HG02885 (cell line): Measurements from ENCODE around the gene CDH24.
A peak's percentile ranks its signal among the peaks of the same experiment; 100 is the strongest.

Source experiments
- ATAC-seq: cut with Tn5 transposase; IDR thresholded peaks from one replicate; pipeline ENCODE4 v1.9.1; 2021; ENCODE audit warnings: mild to moderate bottlenecking; ENCODE audit not compliant: unreplicated experiment, poor library complexity

CDH24 gene

GRCh38 chr14:23056956-23057756 is at the start of gene CDH24:
TSS of gene CDH24 (minus strand) at chr14:23057520. CDS start at chr14:23055733, 1,787 bp downstream.
- ATAC-seq, result peak; percentile 63

DNA sequence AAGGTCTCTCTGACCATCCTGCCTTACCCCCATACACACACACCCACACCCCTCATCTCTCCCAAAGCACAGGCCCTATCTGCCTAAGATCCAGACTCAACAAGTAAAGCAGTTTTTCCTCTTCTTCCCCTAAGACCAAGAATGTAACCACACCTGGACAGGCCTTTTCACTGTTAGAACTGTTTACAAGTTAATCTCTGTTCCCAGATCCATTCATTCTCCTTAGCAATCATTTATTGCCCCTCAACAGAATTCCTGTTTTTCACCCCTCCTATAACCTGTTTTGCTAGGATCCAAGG is 49.4 kb upstream of the CDH24 start:
- no peak for ATAC-seq

- ATAC-seq, result no peak
Measured at GRCh38 chr14:23105348-23105824, 48.1 kb upstream of the CDH24 start.

DNA sequence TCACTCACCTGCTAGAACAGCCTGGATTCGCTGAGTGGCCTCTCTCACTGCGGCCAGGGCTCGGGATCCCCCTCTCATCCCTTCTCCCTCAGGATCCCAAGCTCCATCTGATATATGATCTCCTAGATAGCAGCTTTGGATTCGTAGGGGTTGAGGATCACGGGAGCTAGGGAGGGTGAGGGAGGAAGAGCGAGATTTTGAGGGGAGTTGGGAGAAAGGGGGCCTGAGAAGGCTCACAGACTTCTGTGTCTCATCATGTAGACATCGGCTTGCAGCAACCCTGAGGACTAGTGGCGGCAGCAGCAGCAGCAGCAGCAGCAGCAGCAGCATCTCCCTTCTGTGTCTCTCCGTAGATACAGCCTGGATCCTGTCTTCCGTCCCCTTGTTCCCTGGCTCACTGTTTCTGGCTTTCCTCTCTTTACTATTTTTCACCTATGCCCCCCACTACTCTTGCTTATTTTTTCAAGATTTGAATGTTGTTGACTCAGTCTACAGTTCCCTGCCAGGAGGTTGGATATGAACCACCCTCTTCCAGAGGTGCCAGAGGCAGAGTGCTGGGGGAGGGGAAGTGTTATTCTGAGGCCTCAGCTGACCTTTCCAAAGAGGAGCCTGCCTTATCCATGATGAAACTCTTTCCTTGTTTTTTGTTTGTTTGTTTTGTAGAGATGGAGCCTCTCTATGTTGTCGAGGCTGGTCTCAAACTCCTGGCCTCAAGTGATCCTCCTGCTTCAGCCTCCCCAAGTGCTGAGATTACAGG is 47.4 kb upstream of the CDH24 start, which contains the start of gene CIROP:
TSS of gene CIROP (minus strand) at position 399 of the 757 bp plus-strand sequence. CDS start at position 330, 69 bp downstream.
- ATAC-seq, result no peak

DNA sequence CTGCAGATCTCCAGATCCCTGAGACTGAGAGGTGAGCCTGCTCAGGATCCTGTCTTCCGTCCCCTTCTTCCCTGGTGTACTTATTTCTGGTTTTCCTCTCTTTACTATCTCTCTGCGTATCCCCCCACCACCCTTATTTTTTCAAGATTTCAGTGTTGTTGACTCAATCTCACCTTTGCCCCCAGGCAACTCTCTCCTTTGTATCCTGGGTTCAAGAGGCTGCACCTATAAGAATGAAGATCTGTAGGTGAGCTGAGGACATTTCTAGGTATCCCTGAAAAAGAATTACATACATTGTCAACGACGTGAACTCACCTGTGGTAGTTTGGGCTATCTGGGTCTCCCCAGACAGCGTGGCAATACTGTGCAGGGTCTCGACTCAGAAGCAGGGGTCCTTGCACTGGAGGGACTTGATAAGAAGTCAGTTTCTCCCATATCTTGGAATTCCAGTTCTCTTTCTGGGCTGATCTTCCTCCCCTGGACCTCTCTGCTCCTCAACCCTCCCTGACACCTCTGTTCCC is 46.8 kb upstream of the CDH24 start:
- no peak for ATAC-seq

- no peak for ATAC-seq
Measured at GRCh38 chr14:23103581-23103980, 46.3 kb upstream of the CDH24 start.

GRCh38 chr14:23102801-23103200 is 45.5 kb upstream of the CDH24 start:
- ATAC-seq, result no peak

DNA sequence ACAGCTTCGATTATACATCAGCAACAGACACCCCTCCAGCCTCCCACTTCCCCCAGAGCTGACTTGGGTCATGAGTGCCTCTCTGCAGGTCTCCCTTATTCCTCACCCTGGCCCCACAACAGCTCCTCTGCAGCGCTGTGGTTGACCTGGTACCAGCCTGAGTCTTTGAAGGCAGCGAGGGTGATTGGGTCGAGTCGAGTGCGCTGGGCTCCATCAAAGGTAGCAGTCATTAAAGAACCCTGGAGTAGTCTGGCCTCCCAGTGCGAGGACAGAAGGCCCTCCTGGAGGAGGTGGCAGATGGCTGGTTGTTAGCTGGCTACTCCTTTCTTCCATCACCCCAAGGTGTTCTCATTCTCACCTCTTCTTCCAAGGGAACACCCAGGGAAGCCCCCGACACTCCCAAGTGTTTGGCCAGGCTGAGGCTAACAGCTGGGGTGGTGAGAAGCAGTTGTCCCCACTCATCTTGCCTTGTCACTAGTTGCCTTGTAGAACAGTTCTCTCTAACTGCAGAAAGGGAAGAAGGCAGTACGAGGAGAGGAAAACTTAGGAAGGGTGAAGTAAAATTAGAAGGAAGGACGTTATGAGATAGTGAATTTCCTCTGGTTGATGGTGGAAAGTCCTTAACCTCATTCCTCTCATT is 44.8 kb upstream of the CDH24 start:
- no peak for ATAC-seq

DNA sequence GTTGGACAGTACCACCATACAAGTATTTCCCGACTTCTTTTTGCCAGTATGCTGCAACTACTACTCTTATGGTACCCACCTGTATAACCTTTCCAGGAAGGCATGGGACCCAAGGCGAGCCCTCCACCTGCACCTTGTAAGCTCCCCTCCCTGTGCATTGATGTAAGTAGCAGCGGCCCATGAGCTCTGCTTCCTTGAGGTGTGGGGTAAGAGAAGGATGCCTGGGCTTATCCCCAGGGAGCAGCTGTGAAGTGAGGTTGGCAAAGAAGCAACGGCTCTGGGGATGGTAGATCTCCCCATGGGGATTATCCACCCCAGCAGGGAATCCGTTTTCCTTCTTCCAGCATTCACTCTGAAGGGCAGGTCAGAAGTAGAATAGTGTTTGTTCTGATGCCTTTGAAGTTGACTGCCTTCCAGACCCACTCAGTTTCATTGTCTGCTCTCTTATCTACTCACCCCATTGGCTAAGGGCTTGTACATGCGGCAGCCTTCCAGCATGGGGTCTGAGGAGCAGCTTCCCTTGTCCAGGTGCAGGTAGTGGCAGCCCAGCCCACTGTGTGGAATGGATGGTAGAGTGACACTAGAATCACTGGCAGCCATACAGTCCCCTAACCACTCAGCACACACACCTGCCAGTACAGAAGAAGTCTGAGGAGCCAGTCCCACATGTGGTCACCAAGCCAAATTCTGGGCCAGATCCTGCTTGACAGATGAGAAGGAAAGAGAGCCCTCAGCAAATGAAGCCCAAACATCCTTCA is 44.1 kb upstream of the CDH24 start:
- no peak for ATAC-seq

DNA sequence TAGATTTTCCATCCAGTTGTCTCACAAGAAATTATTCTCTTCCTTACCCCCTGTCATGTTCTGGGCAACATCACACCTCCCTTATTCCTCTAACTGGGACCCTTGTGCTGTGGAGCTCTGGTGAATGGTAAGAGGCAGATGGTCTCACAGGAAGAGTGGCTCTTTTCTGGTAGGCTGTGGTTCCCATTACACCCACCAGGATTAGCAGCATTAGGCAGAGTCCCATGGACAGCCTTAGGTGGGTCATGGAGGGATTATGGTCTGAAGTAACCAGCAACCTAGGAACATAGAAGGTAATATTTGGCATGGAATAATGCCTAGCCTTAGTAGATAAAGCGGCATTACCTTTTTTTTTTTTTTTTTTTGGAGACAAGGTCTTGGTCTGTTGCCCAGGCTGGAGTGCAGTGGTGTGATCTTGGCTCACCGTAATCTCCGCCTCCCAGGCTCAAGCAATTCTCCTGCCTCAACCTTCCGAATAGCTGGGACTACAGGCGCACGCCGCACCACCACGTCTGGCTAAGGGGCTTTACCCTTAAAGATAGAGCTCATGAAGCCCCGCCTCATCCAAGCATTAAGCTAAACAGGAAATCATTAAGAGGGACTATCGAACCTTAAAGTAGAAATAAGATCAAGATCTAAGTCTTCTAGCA is 42.0 kb upstream of the CDH24 start:
- no peak for ATAC-seq

DNA sequence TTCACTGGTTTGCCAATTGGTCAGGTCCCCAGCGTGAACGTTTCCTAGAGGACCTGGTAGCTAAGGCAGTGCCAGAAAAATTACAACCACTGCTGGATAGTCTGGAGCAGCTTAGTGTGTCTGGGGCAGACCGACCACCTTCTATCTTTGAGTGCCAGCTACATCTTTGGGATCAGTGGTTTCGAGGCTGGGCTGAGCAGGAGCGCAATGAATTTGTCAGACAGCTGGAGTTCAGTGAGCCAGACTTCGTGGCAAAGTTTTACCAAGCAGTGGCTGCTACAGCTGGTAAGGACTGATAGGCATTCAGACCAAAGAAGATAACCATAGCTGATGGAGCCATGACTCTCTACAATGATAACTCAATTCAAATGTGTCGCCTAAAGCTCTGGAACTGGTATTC is 40.5 kb upstream of the CDH24 start:
- ATAC-seq, result no peak

- ATAC-seq, result peak; percentile 91
Measured at GRCh38 chr14:23095196-23096108, 38.1 kb upstream of the CDH24 start, which contains the start of gene C14orf119. TSS of gene C14orf119 (plus strand) at chr14:23095505. CDS start at chr14:23097659, 2,154 bp downstream.

DNA sequence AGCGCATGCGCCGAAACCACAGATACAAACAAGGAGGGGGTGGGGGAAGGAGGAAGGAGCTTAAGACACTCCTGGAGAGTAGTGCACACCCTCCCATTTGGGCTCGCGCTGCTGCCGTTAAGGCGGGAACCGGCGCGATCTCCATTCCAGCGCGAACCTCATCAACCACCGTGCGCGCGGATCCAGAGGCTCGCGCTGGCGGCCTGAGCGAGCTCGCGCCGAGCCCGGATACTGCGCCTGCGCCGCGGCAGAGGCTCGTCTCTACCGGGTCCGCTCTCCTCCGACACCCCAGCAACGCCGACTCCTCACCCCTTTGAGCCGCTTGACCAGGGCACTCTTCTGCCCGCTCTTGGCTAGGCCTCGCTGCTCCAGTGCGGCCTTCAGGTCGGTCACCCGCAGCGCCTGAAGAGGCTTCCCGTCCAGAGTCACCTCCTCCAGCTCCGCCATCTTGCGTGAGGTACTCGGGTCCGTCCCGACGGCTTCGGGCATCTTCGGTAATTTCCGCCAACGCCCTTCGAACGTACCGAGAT is 37.4 kb upstream of the CDH24 start, which contains the start of gene ACIN1:
TSS of gene ACIN1 (minus strand) at position 471 of the 530 bp plus-strand sequence. CDS start at position 447, 24 bp downstream.
- ATAC-seq, result peak; percentile 35

DNA sequence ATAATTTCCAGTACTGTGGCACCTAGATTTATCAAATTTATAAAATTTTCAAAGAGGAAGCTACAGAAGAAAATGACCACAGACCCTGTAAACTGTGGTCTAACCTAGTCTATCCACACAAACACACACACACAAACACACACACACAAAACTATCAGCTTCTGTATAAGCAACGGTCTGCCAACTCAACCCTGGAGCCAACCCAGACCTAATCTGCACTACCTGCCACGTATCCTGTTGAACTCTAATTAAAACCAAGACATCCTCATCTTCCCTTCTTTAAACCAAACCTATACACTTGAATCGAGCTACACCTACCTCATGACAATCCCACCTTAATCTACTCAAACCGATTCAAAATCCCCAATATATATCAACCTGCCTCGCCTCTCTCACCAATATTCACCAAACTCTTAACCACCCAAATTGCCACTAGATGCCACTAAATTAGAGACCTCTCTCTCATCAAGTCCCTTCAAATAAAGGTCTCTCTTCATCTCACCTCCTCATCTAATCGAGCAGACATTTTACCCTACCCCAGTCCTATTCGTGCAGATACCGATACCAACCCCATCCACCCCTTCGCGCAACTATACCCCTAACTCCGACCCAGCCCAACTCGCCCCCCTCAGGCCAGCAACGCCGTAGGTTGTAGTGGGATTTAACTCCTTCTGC is 36.8 kb upstream of the CDH24 start:
- no peak for ATAC-seq

DNA sequence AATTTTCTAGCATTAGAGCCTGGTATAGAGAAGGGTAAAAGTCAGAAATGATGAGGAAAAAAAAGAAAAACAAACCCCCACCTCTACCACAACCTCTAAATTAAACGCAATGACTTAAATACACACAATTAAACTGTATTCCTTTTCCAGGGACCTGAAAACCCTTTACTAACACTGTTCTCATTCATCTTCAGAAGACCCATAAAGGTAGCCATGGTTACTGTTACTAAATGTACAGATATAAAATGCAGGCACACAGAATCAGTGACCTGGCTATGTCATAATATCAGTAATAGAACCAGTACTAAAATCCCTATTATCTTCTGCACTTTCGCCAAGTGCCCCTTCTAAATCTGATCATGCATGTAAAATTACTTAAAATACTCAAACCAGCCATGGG is 36.2 kb upstream of the CDH24 start:
- ATAC-seq, result no peak

GRCh38 chr14:23093104-23093503 is 35.8 kb upstream of the CDH24 start:
- ATAC-seq, result no peak
